Activated CD8-positive, alpha-beta T cell treated with anti-CD3 and anti-CD28 coated beads, Interleukin-2, amount 10 ng/mL, durations not matched to agents 7 days and 5 days (primary cell): ENCODE measurements around the gene BFSP2. TPM values are rescaled to one million over a fixed set of nuclear protein-coding genes. Genes with fewer than 3 reads are reported as not detected.
"Not testable (repeated sequence)": the region's sequence is repeated elsewhere in the genome, so short reads cannot be mapped to it uniquely, and the experiment has no call there.

ENCODE experiments used
- ATAC-seq: fragments of 150-1000 bp; cut with Tn5 transposase; one replicate; pipeline ENCODE4 v1.10.0; 2021; ENCODE audit warnings: moderate library complexity
- CTCF ChIA-PET: fragments of 350-600 bp; sonication (Branson Sonifier 250); formaldehyde crosslinking; loops from one replicate; lab custom pipeline; 2021; ENCODE audit warnings: antibody characterized with exemption; lab: Charles Lee
- POLR2A ChIA-PET: fragments of 350-600 bp; sonication (Branson Sonifier 250); formaldehyde crosslinking; loops from one replicate; lab custom pipeline; 2021; ENCODE audit warnings: antibody characterized with exemption; lab: Charles Lee
- DNase-seq: peaks from one replicate; pipeline ENCODE4 v3.0.0-alpha.2; 2020
- H3K27ac Mint-ChIP-seq: one replicate; pipeline ENCODE4 v1.8.0; 2021; ENCODE audit warnings: mild to moderate bottlenecking, mixed read lengths
- H3K27me3 Mint-ChIP-seq: one replicate; pipeline ENCODE4 v1.8.0; 2021; ENCODE audit warnings: low read depth, mixed read lengths
- H3K36me3 Mint-ChIP-seq: one replicate; pipeline ENCODE4 v1.8.0; 2021; ENCODE audit warnings: low read depth, mixed read lengths
- H3K4me1 Mint-ChIP-seq: one replicate; pipeline ENCODE4 v1.8.0; 2021; ENCODE audit warnings: low read depth, mixed read lengths
- H3K4me3 Mint-ChIP-seq: one replicate; pipeline ENCODE4 v1.8.0; 2021; ENCODE audit warnings: mild to moderate bottlenecking, mixed read lengths
- H3K9me3 Mint-ChIP-seq: one replicate; pipeline ENCODE4 v1.8.0; 2022; ENCODE audit warnings: mixed read lengths; ENCODE audit not compliant: insufficient read depth
- total RNA-seq, 2 experiments: library from RNA; stranded (reverse); gene quantifications; one replicate each; pipeline ENCODE4 v1.2.3, GENCODE V29; 2021

The BFSP2 gene
- total RNA-seq, 2 experiments from 2014 or later, result 0.42 to 0.45 TPM

GRCh38 chr3:133487920-133488540, 88.2 kb downstream of the BFSP2 start:
- ATAC-seq (no peak), DNase-seq (peak; percentile 65)
- ChIA-PET CTCF (interaction anchor here (0.6 to 7.7 kb wide), 28 partner anchors 8 to 121 kb away, joined by 3 to 102 read pairs (median 6); partner anchors contain the start of gene CDV3), POLR2A (interaction anchor here (5.7 kb wide), 1 partner anchor 88 kb away, joined by 95 read pairs; the partner anchor contains the start of gene CDV3)
- Mint-ChIP-seq H3K4me3 (no peak overlapping the region), H3K4me1 (peaks cover 55% of the 10 kb centered on the region), H3K27me3 (no peaks in the 10 kb centered on the region), H3K9me3 (no peaks in the 10 kb centered on the region), H3K27ac (no peak overlapping the region), H3K36me3 (peaks cover 4% of the 10 kb centered on the region)

- CTCF ChIA-PET, result interaction anchor here (0.6 to 7.7 kb wide), 29 partner anchors 9 to 120 kb away, joined by 3 to 102 read pairs (median 5); partner anchors contain the start of gene CDV3
These were observed 89.0 kb downstream of the BFSP2 start for GRCh38 chr3:133488785-133489367.

GRCh38 chr3:133489466-133490085, 89.7 kb downstream of the BFSP2 start:
- H3K9me3 Mint-ChIP-seq, result no peaks in the 10 kb centered on the region
- H3K27me3 Mint-ChIP-seq, result no peaks in the 10 kb centered on the region
- ChIA-PET POLR2A (interaction anchor here (1.1 to 5.7 kb wide), 4 partner anchors 15 to 86 kb away, joined by 3 to 95 read pairs (median 4); partner anchors contain the start of gene CDV3), CTCF (interaction anchor here (0.8 to 7.7 kb wide), 19 partner anchors 8 to 117 kb away, joined by 3 to 102 read pairs (median 7); partner anchors contain the start of gene CDV3)
- peaks cover 6% of the 10 kb centered on the region for H3K36me3 Mint-ChIP-seq
- H3K4me1 Mint-ChIP-seq, result peaks cover 54% of the 10 kb centered on the region
- no peak for DNase-seq
- H3K27ac Mint-ChIP-seq, result peak overlapping the region; percentile 13
- H3K4me3 Mint-ChIP-seq, result no peak overlapping the region
- ATAC-seq, result no peak

More at GRCh38 chr3:133488785-133489367, 89.0 kb downstream of the BFSP2 start:
- DNase-seq (no peak), ATAC-seq (no peak)
- no peaks in the 10 kb centered on the region for H3K27me3 Mint-ChIP-seq
- no peaks in the 10 kb centered on the region for H3K9me3 Mint-ChIP-seq
- peaks cover 6% of the 10 kb centered on the region for H3K36me3 Mint-ChIP-seq
- H3K4me1 Mint-ChIP-seq, result peaks cover 57% of the 10 kb centered on the region
- POLR2A ChIA-PET, result interaction anchor here (5.7 kb wide), 1 partner anchor 87 kb away, joined by 95 read pairs; the partner anchor contains the start of gene CDV3
- no peak overlapping the region for H3K4me3 Mint-ChIP-seq
- no peak overlapping the region for H3K27ac Mint-ChIP-seq

- Mint-ChIP-seq H3K36me3 (peaks cover 6% of the 10 kb centered on the region), H3K27me3 (no peaks in the 10 kb centered on the region), H3K4me3 (peak overlapping the region; percentile 60), H3K4me1 (peaks cover 54% of the 10 kb centered on the region), H3K27ac (peak overlapping the region; percentile 87), H3K9me3 (no peaks in the 10 kb centered on the region)
- ATAC-seq (peak; percentile 85), DNase-seq (peak; percentile 77)
- CTCF ChIA-PET, result interaction anchor here (0.6 to 7.7 kb wide), 13 partner anchors 9 to 88 kb away, joined by 3 to 102 read pairs (median 4); partner anchors contain the start of gene CDV3
- POLR2A ChIA-PET, result interaction anchor here (1.1 to 5.7 kb wide), 8 partner anchors 9 to 85 kb away, joined by 3 to 95 read pairs (median 4); partner anchors contain the start of gene CDV3
These were observed 90.9 kb downstream of the BFSP2 start for GRCh38 chr3:133490468-133491351.

GRCh38 chr3:133491481-133492059, 91.7 kb downstream of the BFSP2 start:
- H3K36me3 Mint-ChIP-seq, result peaks cover 5% of the 10 kb centered on the region
- ChIA-PET POLR2A (interaction anchor here (1.1 to 5.7 kb wide), 6 partner anchors 9 to 84 kb away, joined by 3 to 95 read pairs (median 6); partner anchors contain the start of gene CDV3), CTCF (interaction anchor here (0.6 to 7.7 kb wide), 6 partner anchors 8 to 87 kb away, joined by 3 to 102 read pairs (median 4); partner anchors contain the start of gene CDV3)
- ATAC-seq (no peak), DNase-seq (no peak)
- H3K27ac Mint-ChIP-seq, result peak overlapping the region; percentile 87
- H3K4me3 Mint-ChIP-seq, result peak overlapping the region; percentile 60
- H3K27me3 Mint-ChIP-seq, result no peaks in the 10 kb centered on the region
- H3K4me1 Mint-ChIP-seq, result peaks cover 54% of the 10 kb centered on the region
- H3K9me3 Mint-ChIP-seq, result no peaks in the 10 kb centered on the region

GRCh38 chr3:133492159-133492741, 92.4 kb downstream of the BFSP2 start:
- H3K27ac Mint-ChIP-seq, result peak overlapping the region; percentile 80
- ATAC-seq, result no peak
- DNase-seq, result no peak
- ChIA-PET POLR2A (interaction anchor here (1.1 to 5.7 kb wide), 4 partner anchors 13 to 84 kb away, joined by 3 to 95 read pairs (median 9); partner anchors contain the start of gene CDV3), CTCF (interaction anchor here (2.5 to 7.7 kb wide), 2 partner anchors 80 to 86 kb away, joined by 14 to 102 read pairs; partner anchors contain the start of gene CDV3)
- H3K4me3 Mint-ChIP-seq, result peak overlapping the region; percentile 26
- no peaks in the 10 kb centered on the region for H3K27me3 Mint-ChIP-seq
- peaks cover 54% of the 10 kb centered on the region for H3K4me1 Mint-ChIP-seq
- peaks cover 2% of the 10 kb centered on the region for H3K36me3 Mint-ChIP-seq
- H3K9me3 Mint-ChIP-seq, result no peaks in the 10 kb centered on the region

GRCh38 chr3:133494469-133494868, 94.6 kb downstream of the BFSP2 start:
- Mint-ChIP-seq H3K4me1 (peaks cover 45% of the 10 kb centered on the region), H3K9me3 (no peaks in the 10 kb centered on the region), H3K4me3 (no peak overlapping the region), H3K27ac (no peak overlapping the region), H3K36me3 (peaks cover 2% of the 10 kb centered on the region), H3K27me3 (no peaks in the 10 kb centered on the region)
- ChIA-PET POLR2A (no interaction called here), CTCF (interaction anchor here (1.0 to 2.3 kb wide), 3 partner anchors 70 to 83 kb away, joined by 3 to 7 read pairs (median 3); no protein-coding TSS in a partner anchor)
- DNase-seq, result no peak
- no peak for ATAC-seq

- not testable (repeated sequence) for H3K4me3 Mint-ChIP-seq, ATAC-seq, H3K9me3 Mint-ChIP-seq, H3K27me3 Mint-ChIP-seq, H3K27ac Mint-ChIP-seq, DNase-seq, H3K36me3 Mint-ChIP-seq
- CTCF ChIA-PET, result interaction anchor here (3.8 kb wide), 1 partner anchor 14 kb away, joined by 18 read pairs; no protein-coding TSS in a partner anchor
- POLR2A ChIA-PET, result interaction anchor here (0.6 kb wide), 1 partner anchor 69 kb away, joined by 4 read pairs; no protein-coding TSS in a partner anchor
- peaks cover 31% of the 10 kb centered on the region for H3K4me1 Mint-ChIP-seq
These were observed 102.7 kb downstream of the BFSP2 start for GRCh38 chr3:133502542-133502941.

GRCh38 chr3:133503409-133503808, 103.6 kb downstream of the BFSP2 start:
- Mint-ChIP-seq H3K4me3 (no peak overlapping the region), H3K9me3 (no peaks in the 10 kb centered on the region), H3K27me3 (no peaks in the 10 kb centered on the region), H3K27ac (no peak overlapping the region), H3K36me3 (no peaks in the 10 kb centered on the region), H3K4me1 (peaks cover 31% of the 10 kb centered on the region)
- CTCF ChIA-PET, result interaction anchor here (0.8 to 1.0 kb wide), 3 partner anchors 16 to 71 kb away, joined by 3 to 4 read pairs (median 3); no protein-coding TSS in a partner anchor
- no peak for ATAC-seq
- POLR2A ChIA-PET, result no interaction called here
- no peak for DNase-seq

GRCh38 chr3:133504736-133505135, 104.9 kb downstream of the BFSP2 start:
- no peak overlapping the region for H3K4me3 Mint-ChIP-seq
- ChIA-PET POLR2A (interaction anchor here (3.1 kb wide), 1 partner anchor 14 kb away, joined by 11 read pairs; no protein-coding TSS in a partner anchor), CTCF (interaction anchor here (2.9 kb wide), 1 partner anchor 16 kb away, joined by 10 read pairs; no protein-coding TSS in a partner anchor)
- DNase-seq, result no peak
- H3K27me3 Mint-ChIP-seq, result no peaks in the 10 kb centered on the region
- no peaks in the 10 kb centered on the region for H3K36me3 Mint-ChIP-seq
- H3K9me3 Mint-ChIP-seq, result no peaks in the 10 kb centered on the region
- H3K4me1 Mint-ChIP-seq, result peaks cover 23% of the 10 kb centered on the region
- no peak for ATAC-seq
- H3K27ac Mint-ChIP-seq, result no peak overlapping the region
